H9 (cell line): ENCODE data around the gene MICOS13. TPM values are rescaled to one million over a fixed set of nuclear protein-coding genes. Genes with fewer than 3 reads are reported as not detected.

Experiments
- DNase-seq: peaks from one replicate; pipeline ENCODE4 v3.0.0-alpha.2; 2017
- H2AFZ ChIP-seq: one replicate; pipeline ENCODE4 v1.6.1; 2013; ENCODE audit warnings: mild to moderate bottlenecking, low read length, control low read depth, moderate library complexity
- H2AK5ac ChIP-seq: 2 replicates; pipeline ENCODE4 v1.6.1; 2013; ENCODE audit warnings: low read length, control low read depth, mixed read lengths; ENCODE audit not compliant: insufficient read length
- H2BK120ac ChIP-seq: one replicate; pipeline ENCODE4 v1.6.1; 2013; ENCODE audit warnings: low read depth, mild to moderate bottlenecking, low read length, control low read depth, inconsistent platforms; ENCODE audit not compliant: poor library complexity, severe bottlenecking
- H2BK12ac ChIP-seq: 2 replicates; pipeline ENCODE4 v1.6.1; 2013; ENCODE audit warnings: low read length, control low read depth, mixed read lengths, low read depth; ENCODE audit not compliant: insufficient read length
- H2BK15ac ChIP-seq: 2 replicates; pipeline ENCODE4 v1.6.1; 2013; ENCODE audit warnings: low read depth, low read length, control low read depth
- H2BK20ac ChIP-seq: one replicate; pipeline ENCODE4 v1.6.1; 2013; ENCODE audit warnings: low read depth, mild to moderate bottlenecking, low read length, control low read depth, inconsistent platforms; ENCODE audit not compliant: poor library complexity, severe bottlenecking
- H2BK5ac ChIP-seq: 2 replicates; pipeline ENCODE4 v1.6.1; 2013; ENCODE audit warnings: low read length, control low read depth, mixed read lengths; ENCODE audit not compliant: insufficient read length
- H3K14ac ChIP-seq: 2 replicates; pipeline ENCODE4 v1.6.1; 2013; ENCODE audit warnings: low read length, control low read depth; ENCODE audit not compliant: insufficient read depth
- H3K18ac ChIP-seq: 2 replicates; pipeline ENCODE4 v1.6.1; 2013; ENCODE audit warnings: low read depth, mild to moderate bottlenecking, mixed read lengths, low read length, control low read depth; ENCODE audit not compliant: insufficient read length
- H3K23ac ChIP-seq: 2 replicates; pipeline ENCODE4 v1.6.1; 2013; ENCODE audit warnings: low read length, control low read depth, mixed read lengths, low read depth; ENCODE audit not compliant: insufficient read length
- H3K23me2 ChIP-seq: 2 replicates; pipeline ENCODE4 v1.6.1; 2013; ENCODE audit warnings: low read depth, mild to moderate bottlenecking, mixed read lengths, low read length, control low read depth; ENCODE audit not compliant: insufficient read length, poor library complexity, severe bottlenecking
- H3K27ac ChIP-seq: 2 replicates; pipeline ENCODE4 v1.5.1; 2013; ENCODE audit warnings: low read length, control low read depth, mixed read lengths, low read depth; ENCODE audit not compliant: insufficient read length
- H3K27me3 ChIP-seq: 2 replicates; pipeline ENCODE4 v1.6.1; 2013; ENCODE audit warnings: low read length, control low read depth, inconsistent platforms; ENCODE audit not compliant: insufficient read depth
- H3K4ac ChIP-seq: 2 replicates; pipeline ENCODE4 v1.6.1; 2013; ENCODE audit warnings: low read depth, mild to moderate bottlenecking, control low read depth, inconsistent platforms, low read length, moderate library complexity
- H3K4me1 ChIP-seq: 2 replicates; pipeline ENCODE4 v1.6.1; 2013; ENCODE audit warnings: low read length, control low read depth, inconsistent platforms; ENCODE audit not compliant: insufficient read depth
- H3K4me2 ChIP-seq: 2 replicates; pipeline ENCODE4 v1.6.1; 2013; ENCODE audit warnings: low read length, control low read depth, mixed read lengths; ENCODE audit not compliant: insufficient read length, insufficient read depth
- H3K56ac ChIP-seq: 2 replicates; pipeline ENCODE4 v1.6.1; 2013; ENCODE audit warnings: low read depth, mild to moderate bottlenecking, mixed read lengths, low read length, control low read depth; ENCODE audit not compliant: insufficient read length
- H3K79me1 ChIP-seq: 2 replicates; pipeline ENCODE4 v1.6.1; 2013; ENCODE audit warnings: low read depth, mild to moderate bottlenecking, moderate library complexity, low read length, control low read depth, inconsistent platforms; ENCODE audit not compliant: insufficient read depth, poor library complexity, severe bottlenecking
- H3K79me2 ChIP-seq: 2 replicates; pipeline ENCODE4 v1.6.1; 2013; ENCODE audit warnings: low read length, control low read depth, inconsistent platforms; ENCODE audit not compliant: insufficient read depth
- H3K9ac ChIP-seq: 2 replicates; pipeline ENCODE4 v1.6.1; 2013; ENCODE audit warnings: low read length, control low read depth, mixed read lengths; ENCODE audit not compliant: insufficient read length; ENCODE audit errors: extremely low read depth
- H3K9me3 ChIP-seq: one replicate; pipeline ENCODE4 v1.6.1; 2013; ENCODE audit warnings: low read depth, low read length, inconsistent platforms; ENCODE audit not compliant: control insufficient read depth
- H3T11ph ChIP-seq: one replicate; pipeline ENCODE4 v1.6.1; 2013; ENCODE audit warnings: mild to moderate bottlenecking, low read length, control low read depth, inconsistent platforms
- H4K20me1 ChIP-seq: one replicate; pipeline ENCODE4 v1.6.1; 2013; ENCODE audit not compliant: control insufficient read depth, insufficient read length, insufficient read depth
- H4K5ac ChIP-seq: 2 replicates; pipeline ENCODE4 v1.6.1; 2013; ENCODE audit warnings: low read depth, mild to moderate bottlenecking, mixed read lengths, low read length, control low read depth; ENCODE audit not compliant: insufficient read length
- H4K8ac ChIP-seq: replicated peaks from 2 replicates; pipeline ENCODE4 v1.6.1; 2013; ENCODE audit warnings: low read length, control low read depth, mixed read lengths, low read depth; ENCODE audit not compliant: insufficient read length
- H4K91ac ChIP-seq: 2 replicates; pipeline ENCODE4 v1.6.1; 2013; ENCODE audit warnings: low read depth, mild to moderate bottlenecking, moderate library complexity, mixed read lengths, low read length, control low read depth; ENCODE audit not compliant: insufficient read length
- H3K27ac Mint-ChIP-seq, 3 experiments: 2 replicates in 2 of 3; 3 replicates in 1 of 3; pipeline ENCODE4 v1.8.0; 2020 to 2021; ENCODE audit warnings: mixed read lengths in 3 of 3, mild to moderate bottlenecking in 1 of 3, moderate library complexity in 1 of 3
- H3K27me3 Mint-ChIP-seq: 2 replicates; pipeline ENCODE4 v1.8.0; 2021; ENCODE audit warnings: low read depth, mild to moderate bottlenecking, moderate library complexity, mixed read lengths
- H3K36me3 Mint-ChIP-seq, 3 experiments: 2 replicates in 2 of 3; 3 replicates in 1 of 3; pipeline ENCODE4 v1.8.0; 2020 to 2021; ENCODE audit warnings: low read depth in 3 of 3, mixed read lengths in 3 of 3; ENCODE audit not compliant: insufficient read depth in 1 of 3
- H3K4me1 Mint-ChIP-seq, 2 experiments: 2 replicates each; pipeline ENCODE4 v1.8.0; 2020; ENCODE audit warnings: mixed read lengths in 2 of 2
- H3K4me3 Mint-ChIP-seq, 2 experiments: 2 replicates in 1 of 2; 3 replicates in 1 of 2; pipeline ENCODE4 v1.8.0; 2020 to 2021; ENCODE audit warnings: mild to moderate bottlenecking in 2 of 2, mixed read lengths in 2 of 2, moderate library complexity in 1 of 2
- H3K9me3 Mint-ChIP-seq, 2 experiments: 2 replicates in 1 of 2; 3 replicates in 1 of 2; pipeline ENCODE4 v1.8.0; 2020; ENCODE audit warnings: mild to moderate bottlenecking in 2 of 2, mixed read lengths in 2 of 2, moderate library complexity in 1 of 2
- CTCF ChIP-seq: fragments of 200-600 bp; sonication (generic); conservative IDR thresholded peaks from 3 replicates; pipeline ENCODE4 v1.8.0; 2021; ENCODE audit warnings: antibody characterized with exemption, mild to moderate bottlenecking
- WGBS: extraction: QIAGEN DNeasy Blood & Tissue Kit; methylation state at CpG from one replicate; pipeline ENCODE4 v1.1.7; 2013; ENCODE audit warnings: missing lambda C conversion rate, low lambda C conversion rate, mixed read lengths; ENCODE audit not compliant: insufficient read length; ENCODE audit errors: extremely low coverage; 5-methylcytosine and 5-hydroxymethylcytosine counted together
- total RNA-seq: library from RNA; stranded (reverse); gene quantifications from 2 replicates; pipeline ENCODE4 v1.2.1, GENCODE V29; 2021

MICOS13 gene
- total RNA-seq, 1 experiment from 2014 or later: 23.8 TPM

GRCh38 chr19:5632657-5633056, 47.7 kb downstream of the MICOS13 start:
- Histone ChIP-seq H3K27ac (no peak overlapping the region), H3K56ac (no peak overlapping the region), H3K23me2 (no peaks in the 10 kb centered on the region), H3K9ac (no peak overlapping the region), H3K18ac (no peak overlapping the region), H4K8ac (no peak overlapping the region), H4K91ac (no peak overlapping the region), H3K9me3 (no peaks in the 10 kb centered on the region), H3K14ac (no peak overlapping the region), H4K5ac (no peak overlapping the region), H2BK15ac (no peak overlapping the region), H2AFZ (no peak overlapping the region), H3K4ac (no peak overlapping the region), H2BK12ac (no peak overlapping the region), H2AK5ac (no peak overlapping the region), H3T11ph (no peak overlapping the region), H3K79me2 (peaks cover 52% of the 10 kb centered on the region; the same call in 1 of the 2 replicates), H2BK20ac (no peak overlapping the region), H3K4me2 (no peak overlapping the region), H2BK120ac (no peak overlapping the region), H3K79me1 (peaks cover 24% of the 10 kb centered on the region), H3K23ac (no peak overlapping the region), H2BK5ac (no peak overlapping the region), H3K27me3 (no peaks in the 10 kb centered on the region), H3K4me1 (no peaks in the 10 kb centered on the region), H4K20me1 (no peaks in the 10 kb centered on the region)
- Mint-ChIP-seq H3K4me1 (peaks cover 1 to 2% of the 10 kb centered on the region in 2 experiments), H3K4me3 (no peak overlapping the region), H3K36me3 (peaks cover 5 to 54% (median 38%) of the 10 kb centered on the region in 3 experiments; a peak in 6 of 7 replicates), H3K27ac (no peak overlapping the region; a peak in 1 of 7 replicates), H3K27me3 (no peaks in the 10 kb centered on the region), H3K9me3 (no peaks in the 10 kb centered on the region)
- no peak for DNase-seq
- TF ChIP-seq CTCF: no peak
- WGBS: no CpG with 5 or more reads among the region's 5 CpGs
